SJSA1 (cell line): Measurements from ENCODE around the gene STEAP1. TPM values are rescaled to one million over a fixed set of nuclear protein-coding genes. Genes with fewer than 3 reads are reported as not detected.
"Not testable (repeated sequence)": the region's sequence is repeated elsewhere in the genome, so short reads cannot be mapped to it uniquely, and the experiment has no call there.

Experiments
- DNase-seq, 2 experiments: peaks; one replicate each; pipeline ENCODE4 v3.0.0-alpha.2; 2015 to 2020; ENCODE audit warnings: low spot score in 2 of 2, low read depth in 1 of 2
- H3K27ac ChIP-seq: fragments of 250-450 bp; sonication (Bioruptor Pico); 2 replicates; pipeline ENCODE4 v1.5.1; 2020; ENCODE audit warnings: mild to moderate bottlenecking, moderate library complexity
- H3K27me3 ChIP-seq: fragments of 250-450 bp; sonication (Bioruptor Pico); replicated peaks from 2 replicates; pipeline ENCODE4 v1.5.1; 2020; ENCODE audit warnings: mild to moderate bottlenecking, moderate library complexity
- H3K36me3 ChIP-seq: fragments of 250-450 bp; sonication (Bioruptor Pico); 2 replicates; pipeline ENCODE4 v1.5.1; 2020; ENCODE audit warnings: mild to moderate bottlenecking
- H3K4me1 ChIP-seq: fragments of 250-450 bp; sonication (Bioruptor Pico); replicated peaks from 2 replicates; pipeline ENCODE4 v1.6.1; 2021; ENCODE audit warnings: mild to moderate bottlenecking
- H3K4me3 ChIP-seq: fragments of 250-450 bp; sonication (Bioruptor Pico); 2 replicates; pipeline ENCODE4 v1.5.1; 2020; ENCODE audit warnings: mild to moderate bottlenecking
- H3K9me3 ChIP-seq: fragments of 250-450 bp; sonication (Bioruptor Pico); replicated peaks from 2 replicates; pipeline ENCODE4 v1.5.1; 2020; ENCODE audit warnings: mild to moderate bottlenecking
- total RNA-seq: library from RNA; depleted of rRNA; stranded (reverse); fragments of >200 nt; shearing (Covaris generic); gene quantifications from 2 replicates; pipeline ENCODE4 v1.2.3, GENCODE V29; 2014

STEAP1 gene
- total RNA-seq, 1 experiment from 2014 or later, result 14.2 TPM

GRCh38 chr7:90157761-90158350, 3.6 kb downstream of the STEAP1 start:
- H3K27ac ChIP-seq, H3K4me1 ChIP-seq, H3K4me3 ChIP-seq, H3K27me3 ChIP-seq, H3K9me3 ChIP-seq, H3K36me3 ChIP-seq: not testable (repeated sequence)
- DNase-seq, result peak in 1 of 2 experiments; percentile 34

- no peak for DNase-seq
- H3K27me3 ChIP-seq, result no peaks in the 10 kb centered on the region
Measured at GRCh38 chr7:90163534-90163933, 9.3 kb downstream of the STEAP1 start.

GRCh38 chr7:90165724-90166123, 11.5 kb downstream of the STEAP1 start:
- Histone ChIP-seq H3K4me3 (no peak overlapping the region), H3K27ac (no peak overlapping the region), H3K4me1 (no peaks in the 10 kb centered on the region), H3K9me3 (no peaks in the 10 kb centered on the region), H3K36me3 (peaks cover 5% of the 10 kb centered on the region; the same call in 1 of the 2 replicates), H3K27me3 (no peaks in the 10 kb centered on the region)
- DNase-seq, result no peak

More at GRCh38 chr7:90163534-90163933, 9.3 kb downstream of the STEAP1 start:
- Histone ChIP-seq H3K4me3 (no peak overlapping the region), H3K4me1 (no peaks in the 10 kb centered on the region), H3K36me3 (peaks cover 5% of the 10 kb centered on the region; the same call in 1 of the 2 replicates), H3K27ac (no peak overlapping the region), H3K9me3 (no peaks in the 10 kb centered on the region)

GRCh38 chr7:90166153-90166552, 11.9 kb downstream of the STEAP1 start:
- Histone ChIP-seq H3K9me3 (no peaks in the 10 kb centered on the region), H3K27me3 (no peaks in the 10 kb centered on the region), H3K4me1 (no peaks in the 10 kb centered on the region), H3K27ac (no peak overlapping the region), H3K4me3 (no peak overlapping the region), H3K36me3 (peaks cover 5% of the 10 kb centered on the region; the same call in 1 of the 2 replicates)
- DNase-seq, result no peak

- H3K4me3 ChIP-seq, result no peak overlapping the region
- no peak overlapping the region for H3K27ac ChIP-seq
- H3K9me3 ChIP-seq, result no peaks in the 10 kb centered on the region
- no peak for DNase-seq
- H3K4me1 ChIP-seq, result no peaks in the 10 kb centered on the region
- H3K36me3 ChIP-seq, result peaks cover 5% of the 10 kb centered on the region; the same call in 1 of the 2 replicates
- H3K27me3 ChIP-seq, result no peaks in the 10 kb centered on the region
Measured at GRCh38 chr7:90167361-90167760, 13.1 kb downstream of the STEAP1 start.

- Histone ChIP-seq H3K9me3 (no peaks in the 10 kb centered on the region), H3K27ac (no peak overlapping the region), H3K4me1 (peaks cover 14% of the 10 kb centered on the region), H3K4me3 (no peak overlapping the region), H3K27me3 (no peaks in the 10 kb centered on the region), H3K36me3 (no peaks in the 10 kb centered on the region)
- no peak for DNase-seq
Measured at GRCh38 chr7:90169891-90170290, 15.6 kb downstream of the STEAP1 start.

- Histone ChIP-seq H3K36me3 (no peaks in the 10 kb centered on the region), H3K4me3 (no peak overlapping the region), H3K4me1 (peaks cover 21% of the 10 kb centered on the region), H3K27ac (no peak overlapping the region), H3K27me3 (no peaks in the 10 kb centered on the region), H3K9me3 (no peaks in the 10 kb centered on the region)
- DNase-seq, result no peak
Measured at GRCh38 chr7:90172121-90172520, 17.9 kb downstream of the STEAP1 start.

GRCh38 chr7:90172624-90173023, 18.4 kb downstream of the STEAP1 start:
- Histone ChIP-seq H3K27ac (no peak overlapping the region), H3K4me1 (peaks cover 25% of the 10 kb centered on the region), H3K36me3 (no peaks in the 10 kb centered on the region), H3K27me3 (no peaks in the 10 kb centered on the region), H3K4me3 (no peak overlapping the region), H3K9me3 (no peaks in the 10 kb centered on the region)
- DNase-seq, result no peak

GRCh38 chr7:90173127-90173844, 19.0 kb downstream of the STEAP1 start:
- Histone ChIP-seq H3K4me3 (no peak overlapping the region), H3K27me3 (no peaks in the 10 kb centered on the region), H3K4me1 (peaks cover 32% of the 10 kb centered on the region), H3K36me3 (no peaks in the 10 kb centered on the region), H3K9me3 (no peaks in the 10 kb centered on the region), H3K27ac (no peak overlapping the region)
- no peak for DNase-seq

- Histone ChIP-seq H3K9me3 (no peaks in the 10 kb centered on the region), H3K27me3 (no peaks in the 10 kb centered on the region), H3K36me3 (no peaks in the 10 kb centered on the region), H3K27ac (no peak overlapping the region), H3K4me1 (peaks cover 54% of the 10 kb centered on the region), H3K4me3 (no peak overlapping the region)
- DNase-seq, result no peak
Measured at GRCh38 chr7:90175667-90176066, 21.4 kb downstream of the STEAP1 start.

- Histone ChIP-seq H3K4me3 (no peak overlapping the region), H3K27ac (no peak overlapping the region), H3K36me3 (no peaks in the 10 kb centered on the region), H3K4me1 (peaks cover 55% of the 10 kb centered on the region), H3K27me3 (no peaks in the 10 kb centered on the region), H3K9me3 (no peaks in the 10 kb centered on the region)
- no peak for DNase-seq
Measured at GRCh38 chr7:90176195-90176594, 21.9 kb downstream of the STEAP1 start.

GRCh38 chr7:90178166-90178565, 23.9 kb downstream of the STEAP1 start:
- H3K4me3 ChIP-seq, result no peak overlapping the region
- H3K27me3 ChIP-seq, result no peaks in the 10 kb centered on the region
- peak overlapping the region; percentile 82 for H3K27ac ChIP-seq
- H3K4me1 ChIP-seq, result peaks cover 54% of the 10 kb centered on the region
- H3K9me3 ChIP-seq, result no peaks in the 10 kb centered on the region
- DNase-seq, result no peak
- H3K36me3 ChIP-seq, result no peaks in the 10 kb centered on the region

GRCh38 chr7:90178679-90179278, 24.5 kb downstream of the STEAP1 start:
- H3K36me3 ChIP-seq, result no peaks in the 10 kb centered on the region
- H3K27ac ChIP-seq, result peak overlapping the region; percentile 82
- peaks cover 48% of the 10 kb centered on the region for H3K4me1 ChIP-seq
- no peaks in the 10 kb centered on the region for H3K27me3 ChIP-seq
- H3K9me3 ChIP-seq, result no peaks in the 10 kb centered on the region
- peak; percentile 79 to 89 for DNase-seq
- H3K4me3 ChIP-seq, result no peak overlapping the region

GRCh38 chr7:90180011-90180585, 25.8 kb downstream of the STEAP1 start:
- no peaks in the 10 kb centered on the region for H3K36me3 ChIP-seq
- peaks cover 41% of the 10 kb centered on the region for H3K4me1 ChIP-seq
- no peaks in the 10 kb centered on the region for H3K27me3 ChIP-seq
- peak overlapping the region; percentile 82 for H3K27ac ChIP-seq
- peak in 1 of 2 experiments; percentile 63 for DNase-seq
- H3K9me3 ChIP-seq, result no peaks in the 10 kb centered on the region
- H3K4me3 ChIP-seq, result no peak overlapping the region
